Measurements from ENCODE around the gene CDH20.

CDH20 gene

GRCh38 chr18:61426492-61427053, 93.3 kb downstream of the CDH20 start:
- DNase-seq, result peak; percentile 28

- DNase-seq, result no peak
Measured at GRCh38 chr18:61428266-61428665, 95.0 kb downstream of the CDH20 start.

- no peak for DNase-seq
Measured at GRCh38 chr18:61432590-61432989, 99.4 kb downstream of the CDH20 start.

GRCh38 chr18:61435064-61435652, 101.9 kb downstream of the CDH20 start:
- peak; percentile 11 for DNase-seq

GRCh38 chr18:61443081-61443725, 110.0 kb downstream of the CDH20 start:
- peak; percentile 33 for DNase-seq

- DNase-seq, result no peak
Measured at GRCh38 chr18:61448316-61448715, 115.1 kb downstream of the CDH20 start.

- DNase-seq, result peak; percentile 11
Measured at GRCh38 chr18:61459896-61460648, 126.8 kb downstream of the CDH20 start.

- peak; percentile 31 for DNase-seq
Measured at GRCh38 chr18:61464551-61465142, 131.4 kb downstream of the CDH20 start.

- DNase-seq, result no peak
Measured at GRCh38 chr18:61466736-61467135, 133.5 kb downstream of the CDH20 start.

- DNase-seq, result no peak
Measured at GRCh38 chr18:61470031-61470674, 136.9 kb downstream of the CDH20 start.

- DNase-seq, result peak; percentile 4
Measured at GRCh38 chr18:61471541-61471940, 138.3 kb downstream of the CDH20 start.

- DNase-seq, result no peak
Measured at GRCh38 chr18:61471942-61472341, 138.7 kb downstream of the CDH20 start.

GRCh38 chr18:61474341-61474740, 141.1 kb downstream of the CDH20 start:
- DNase-seq, result no peak

- no peak for DNase-seq
Measured at GRCh38 chr18:61474918-61475317, 141.7 kb downstream of the CDH20 start.

GRCh38 chr18:61475931-61476330, 142.7 kb downstream of the CDH20 start:
- DNase-seq, result peak; percentile 41

- no peak for DNase-seq
Measured at GRCh38 chr18:61489334-61489733, 156.1 kb downstream of the CDH20 start.

- DNase-seq, result no peak
Measured at GRCh38 chr18:61496374-61496773, 163.1 kb downstream of the CDH20 start.

GRCh38 chr18:61497422-61497821, 164.2 kb downstream of the CDH20 start:
- DNase-seq, result no peak

- DNase-seq, result peak; percentile 59
Measured at GRCh38 chr18:61502472-61502871, 169.2 kb downstream of the CDH20 start.

GRCh38 chr18:61503688-61504087, 170.5 kb downstream of the CDH20 start:
- peak; percentile 46 for DNase-seq

GRCh38 chr18:61528961-61529360, 195.7 kb downstream of the CDH20 start:
- DNase-seq, result no peak

- no peak for DNase-seq
Measured at GRCh38 chr18:61530681-61531080, 197.5 kb downstream of the CDH20 start.

GRCh38 chr18:61531182-61531581, 198.0 kb downstream of the CDH20 start:
- DNase-seq, result peak; percentile 27
